22Rv1 (cell line): ENCODE data around the gene NCOR1.

ENCODE experiments used
- H3K27ac ChIP-seq: fragments of 450-650 bp; 2 replicates; pipeline ENCODE4 v1.5.1; 2017
- CTCF ChIP-seq: fragments of 450-650 bp; IDR thresholded peaks from 2 replicates; pipeline ENCODE4 v1.5.1; 2017; ENCODE audit warnings: mild to moderate bottlenecking
- ZFX ChIP-seq: fragments of 450-650 bp; IDR thresholded peaks from 2 replicates; pipeline ENCODE4 v1.6.1; 2017; ENCODE audit warnings: antibody characterized with exemption, borderline replicate concordance

NCOR1 gene

DNA sequence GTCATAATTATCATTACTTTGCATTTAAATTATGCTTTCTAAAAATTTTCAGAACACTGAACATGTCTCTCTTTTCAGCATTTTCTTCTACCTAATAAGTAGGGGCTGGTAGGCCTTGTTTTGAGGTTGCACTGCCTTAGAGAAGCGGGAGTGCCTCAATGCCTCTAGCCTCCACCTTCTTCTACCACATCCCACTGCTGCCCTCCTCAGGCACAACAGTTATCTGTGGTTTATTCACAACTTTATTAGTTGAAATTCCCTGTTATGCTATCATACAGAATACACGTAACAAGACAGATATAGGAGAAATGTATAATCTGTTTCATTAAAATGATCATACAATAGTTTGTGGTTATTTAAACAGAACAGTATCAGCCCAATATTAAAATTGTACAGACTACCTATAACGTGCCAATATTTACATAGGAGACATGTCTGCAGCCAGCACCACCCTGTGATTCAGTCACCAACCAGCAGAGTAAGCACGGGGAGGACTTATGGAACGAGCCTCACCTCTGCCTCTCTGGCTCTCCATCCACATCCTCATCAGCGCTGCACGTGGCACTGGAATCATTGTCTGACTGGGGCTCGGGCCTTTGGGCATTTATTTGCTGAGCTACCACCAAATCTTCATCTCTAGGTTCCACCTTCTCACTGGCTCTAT lies 114.5 kb downstream of the NCOR1 start:
- no peak overlapping the region for H3K27ac ChIP-seq
- TF ChIP-seq CTCF (peak; percentile 32), ZFX (no peak)

DNA sequence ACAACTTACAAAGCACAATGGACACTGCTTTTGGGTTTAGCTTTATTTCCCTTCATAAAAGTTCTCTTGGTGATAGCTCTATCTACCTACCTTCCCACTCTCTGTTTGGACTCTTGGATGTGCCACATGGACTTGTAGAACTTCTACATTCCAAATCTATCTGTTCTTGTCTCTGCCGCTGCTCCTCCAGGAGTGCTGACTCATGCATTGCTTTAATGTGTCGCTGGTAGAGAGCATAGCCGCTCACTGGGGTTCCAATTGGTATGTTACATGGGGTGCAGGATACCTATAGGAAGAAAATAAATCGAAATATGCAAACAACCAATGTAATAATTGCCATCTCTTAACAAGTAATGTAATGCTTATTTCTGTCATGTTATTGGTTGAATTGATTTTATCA lies 123.6 kb downstream of the NCOR1 start:
- no peak for TF ChIP-seq CTCF
- TF ChIP-seq ZFX: no peak
- no peak overlapping the region for H3K27ac ChIP-seq

DNA sequence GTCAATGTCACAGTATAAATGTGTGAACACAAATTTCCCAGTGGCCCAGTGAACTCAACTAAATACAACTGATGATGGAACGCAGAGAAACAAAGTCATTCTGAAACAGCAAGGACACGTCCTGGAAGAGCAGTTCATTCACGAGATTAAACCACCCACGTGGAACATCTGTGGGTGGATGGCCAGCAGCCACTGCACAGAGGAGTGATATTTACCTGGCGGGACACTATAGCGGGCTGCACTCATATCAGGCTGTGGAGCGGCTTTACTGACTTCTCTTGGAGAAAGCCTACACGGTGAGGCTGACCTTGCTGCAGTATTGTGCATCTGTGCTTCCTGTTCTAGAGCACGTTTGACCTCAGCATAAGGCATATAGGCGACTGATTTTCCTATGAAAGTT lies 128.4 kb downstream of the NCOR1 start:
- TF ChIP-seq ZFX: no peak
- TF ChIP-seq CTCF: no peak
- no peak overlapping the region for H3K27ac ChIP-seq

- no peak for TF ChIP-seq CTCF
- no peak for TF ChIP-seq ZFX
- no peak overlapping the region for H3K27ac ChIP-seq
These were observed 130.2 kb downstream of the NCOR1 start for GRCh38 chr17:16085066-16085699.

DNA sequence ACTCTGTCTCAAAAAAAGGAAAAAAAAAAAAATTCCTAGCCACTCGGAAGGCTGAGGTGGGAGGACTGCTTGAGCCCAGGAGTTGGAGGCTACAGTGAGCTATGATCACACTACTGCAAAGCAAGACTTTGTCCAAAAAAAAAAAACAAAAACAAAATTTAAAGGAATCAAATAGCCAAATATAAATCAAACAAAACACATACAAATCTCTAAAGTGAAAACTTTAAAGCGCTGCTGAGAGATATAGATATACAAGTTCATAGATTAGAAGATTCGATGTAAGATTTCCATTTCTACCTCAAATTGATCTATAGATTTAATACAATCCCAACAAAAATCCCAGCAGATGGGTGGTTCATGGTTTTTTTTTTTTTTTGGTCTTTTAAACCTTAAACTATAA lies 132.1 kb downstream of the NCOR1 start:
- no peak overlapping the region for H3K27ac ChIP-seq
- no peak for TF ChIP-seq ZFX
- TF ChIP-seq CTCF: no peak

DNA sequence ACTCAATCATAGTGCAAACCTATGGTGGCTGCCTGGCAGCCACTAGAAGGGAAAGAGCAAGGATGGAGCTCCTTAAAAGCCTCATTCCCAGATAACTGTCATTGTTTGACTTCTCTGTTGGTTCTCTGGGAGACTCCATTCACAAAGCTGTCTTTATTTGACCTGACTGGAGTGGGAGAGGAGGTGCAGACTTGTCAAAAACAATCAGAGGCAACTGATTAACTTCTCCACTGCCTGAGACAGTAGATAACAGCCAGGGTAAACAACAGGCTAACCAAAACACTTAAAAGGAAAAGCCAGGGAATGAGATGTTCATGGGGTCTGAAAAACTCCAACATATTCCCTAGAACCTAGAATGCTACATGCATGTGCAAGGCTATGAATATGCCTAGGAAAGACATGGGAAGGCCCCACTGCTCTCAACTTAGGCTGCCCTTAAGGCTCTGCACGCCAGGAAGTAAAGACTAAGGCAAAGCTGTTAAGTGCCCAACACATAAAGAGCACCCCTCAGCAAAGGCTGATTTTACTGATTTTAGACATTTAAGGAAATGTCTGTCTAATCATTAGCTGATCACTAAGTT lies 133.7 kb downstream of the NCOR1 start:
- H3K27ac ChIP-seq: no peak overlapping the region
- no peak for TF ChIP-seq ZFX
- TF ChIP-seq CTCF: no peak

DNA sequence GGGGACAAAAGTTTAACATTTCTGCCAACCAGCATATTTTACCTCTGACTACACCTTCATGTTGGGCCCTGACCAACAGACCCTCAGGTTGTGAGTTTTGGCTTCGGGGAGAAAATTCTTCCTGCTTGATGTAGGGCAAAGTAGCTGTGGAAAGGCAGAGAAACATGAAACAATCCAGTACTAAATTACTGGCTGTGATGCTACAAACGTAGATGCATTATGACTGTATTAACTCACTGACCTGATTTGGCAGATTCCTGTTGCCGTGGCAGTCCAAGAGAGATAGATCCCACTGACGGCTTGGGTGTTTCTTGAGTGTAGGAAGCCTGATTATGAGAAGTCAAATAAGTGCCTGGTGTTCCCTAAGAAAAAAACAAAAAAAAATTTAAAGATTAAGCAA lies 135.0 kb downstream of the NCOR1 start:
- TF ChIP-seq CTCF: no peak
- TF ChIP-seq ZFX: no peak
- H3K27ac ChIP-seq: no peak overlapping the region
